HCT116 (cell line): ENCODE measurements around the gene ZFR2. TPM values are rescaled to one million over a fixed set of nuclear protein-coding genes. Genes with fewer than 3 reads are reported as not detected.

Experiments
- ATAC-seq: fragments of 200-7000 bp; cut with Tn5 transposase; 2 replicates; pipeline ENCODE4 v1.9.1; 2020; ENCODE audit warnings: mild to moderate bottlenecking, moderate library complexity
- BruUV-seq: library from RNA; stranded (reverse); fragments of 400-500 nt; replicated peaks from 2 replicates; lab custom pipeline; 2021; lab: Mats Ljungman, UMichigan
- CTCF ChIA-PET: fragments of 300-600 bp; sonication (Branson Sonifier 250); formaldehyde crosslinking; loops from one replicate; lab custom pipeline; 2021; ENCODE audit warnings: antibody characterized with exemption; lab: Charles Lee
- POLR2A ChIA-PET: fragments of 300-600, 350-600 bp; sonication (Branson Sonifier 250); formaldehyde crosslinking; loops from one replicate; lab custom pipeline; 2021; ENCODE audit warnings: antibody characterized with exemption; lab: Charles Lee
- RAD21 ChIA-PET, 2 experiments: fragments of 300-600 bp; sonication (Branson Sonifier 250); formaldehyde crosslinking; loops; one replicate each; lab custom pipeline; 2023; ENCODE audit warnings: low total read pairs in 2 of 2; ENCODE audit not compliant: uncharacterized antibody in 2 of 2, unreplicated experiment in 2 of 2, low non-redundant PET in 1 of 2; lab: Charles Lee
- DNase-seq: peaks from one replicate; pipeline ENCODE4 v3.0.0-alpha.2; 2010; ENCODE audit warnings: low read depth, low spot score
- H2AFZ ChIP-seq: fragments of 200-600 bp; shearing (Covaris generic), sonication (generic); 2 replicates; pipeline ENCODE4 v1.6.1; 2017; ENCODE audit warnings: low read depth, mixed run types, mixed read lengths, antibody characterized with exemption, low read length; ENCODE audit not compliant: poor library complexity, severe bottlenecking
- H3K27ac ChIP-seq: 2 replicates; pipeline ENCODE4 v1.5.1; 2012; ENCODE audit warnings: low read depth, low read length
- H3K27me3 ChIP-seq: fragments of 200-600 bp; sonication (generic); 2 replicates; pipeline ENCODE4 v1.6.1; 2016; ENCODE audit warnings: mixed run types, low read length, mixed read lengths; ENCODE audit not compliant: insufficient read depth
- H3K36me3 ChIP-seq, 2 experiments: fragments of 200-500 bp in 1 of 2; fragments of 200-600 bp in 1 of 2; sonication (Bioruptor generic) in 1 of 2; sonication (generic) in 1 of 2; 2 replicates each; pipeline versions ENCODE4 v1.5.1 to v1.6.1; 2014 to 2016; ENCODE audit warnings: low read length in 2 of 2, inconsistent platforms in 1 of 2, mixed read lengths in 1 of 2, mixed run types in 1 of 2; ENCODE audit not compliant: insufficient read depth in 2 of 2, control insufficient read depth in 1 of 2
- H3K4me1 ChIP-seq, 2 experiments: fragments of 200-600 bp in 1 of 2; sonication (generic) in 1 of 2; 2 replicates each; pipeline versions ENCODE4 v1.5.1 to v1.6.1; 2012 to 2017; ENCODE audit warnings: low read length in 2 of 2, inconsistent platforms in 1 of 2, mild to moderate bottlenecking in 1 of 2, mixed read lengths in 1 of 2, mixed run types in 1 of 2, moderate library complexity in 1 of 2; ENCODE audit not compliant: insufficient read depth in 2 of 2, control insufficient read depth in 1 of 2
- H3K4me2 ChIP-seq: fragments of 200-600 bp; sonication (generic); 2 replicates; pipeline ENCODE4 v1.6.1; 2017; ENCODE audit warnings: mixed run types, low read length, mixed read lengths
- H3K4me3 ChIP-seq, 2 experiments: fragments of 200-600 bp in 1 of 2; sonication (generic) in 1 of 2; replicated peaks in 1 of 2; 2 replicates each; pipeline ENCODE4 v1.5.1; 2011 to 2016; ENCODE audit warnings: low read length in 2 of 2, control low read depth in 1 of 2, low read depth in 1 of 2, mild to moderate bottlenecking in 1 of 2, mixed read lengths in 1 of 2, mixed run types in 1 of 2
- H3K79me2 ChIP-seq: fragments of 200-600 bp; sonication (generic); 2 replicates; pipeline ENCODE4 v1.6.1; 2017; ENCODE audit warnings: mild to moderate bottlenecking, mixed run types, low read length, moderate library complexity, mixed read lengths; ENCODE audit not compliant: insufficient read depth
- H3K9ac ChIP-seq: fragments of 200-600 bp; sonication (generic); 2 replicates; pipeline ENCODE4 v1.6.1; 2016; ENCODE audit warnings: low read length, mixed read lengths
- H3K9me2 ChIP-seq: fragments of 200-600 bp; sonication (generic), shearing (Covaris generic); 2 replicates; pipeline ENCODE4 v1.6.1; 2017; ENCODE audit warnings: mixed run types, mild to moderate bottlenecking, moderate library complexity; ENCODE audit not compliant: insufficient read depth
- H3K9me3 ChIP-seq, 2 experiments: fragments of 200-500 bp in 1 of 2; fragments of 200-600 bp in 1 of 2; sonication (Bioruptor generic) in 1 of 2; sonication (generic) in 1 of 2; 2 replicates each; pipeline ENCODE4 v1.6.1; 2014 to 2017; ENCODE audit warnings: low read length in 2 of 2, mixed read lengths in 2 of 2, inconsistent platforms in 1 of 2, low read depth in 1 of 2, mild to moderate bottlenecking in 1 of 2, mixed run types in 1 of 2, moderate library complexity in 1 of 2; ENCODE audit not compliant: control insufficient read depth in 1 of 2, insufficient read depth in 1 of 2
- H4K20me1 ChIP-seq: fragments of 200-600 bp; sonication (generic), shearing (Covaris generic); 2 replicates; pipeline ENCODE4 v1.6.1; 2017; ENCODE audit warnings: mixed run types, mild to moderate bottlenecking, moderate library complexity; ENCODE audit not compliant: insufficient read depth
- CBX3 ChIP-seq: IDR thresholded peaks from 2 replicates; pipeline ENCODE4 v1.6.1; 2012; ENCODE audit warnings: low read depth
- CEBPB ChIP-seq: IDR thresholded peaks from 2 replicates; pipeline ENCODE4 v1.6.1; 2012; ENCODE audit warnings: low read depth
- EGR1 ChIP-seq: IDR thresholded peaks from 2 replicates; pipeline ENCODE4 v1.6.1; 2012; ENCODE audit warnings: low read depth
- EZH2 ChIP-seq: fragments of 200-600 bp; sonication (generic); IDR thresholded peaks from 2 replicates; pipeline ENCODE4 v1.6.1; 2017; ENCODE audit warnings: antibody characterized with exemption, mixed run types
- EZH2phosphoT487 ChIP-seq: fragments of 200-600 bp; IDR thresholded peaks from 2 replicates; pipeline ENCODE4 v1.6.1; 2018; ENCODE audit warnings: antibody characterized with exemption, borderline replicate concordance
- FOSL1 ChIP-seq: IDR thresholded peaks from 2 replicates; pipeline ENCODE4 v1.6.1; 2012; ENCODE audit warnings: low read depth
- JUND ChIP-seq: IDR thresholded peaks from 2 replicates; pipeline ENCODE4 v1.6.1; 2012
- POLR2AphosphoS5 ChIP-seq: IDR thresholded peaks from 2 replicates; pipeline ENCODE4 v1.6.1; 2011; ENCODE audit warnings: mild to moderate bottlenecking, low read depth, low read length, moderate library complexity
- RAD21 ChIP-seq: IDR thresholded peaks from 2 replicates; pipeline ENCODE4 v1.6.1; 2012; ENCODE audit warnings: low read depth, mild to moderate bottlenecking
- REST ChIP-seq: IDR thresholded peaks from 2 replicates; pipeline ENCODE4 v1.6.1; 2012; ENCODE audit warnings: low read depth
- SIN3A ChIP-seq: IDR thresholded peaks from 2 replicates; pipeline ENCODE4 v1.6.1; 2012; ENCODE audit warnings: low read depth
- SP1 ChIP-seq: IDR thresholded peaks from 2 replicates; pipeline ENCODE4 v1.6.1; 2012; ENCODE audit warnings: low read depth
- SRF ChIP-seq: IDR thresholded peaks from 2 replicates; pipeline ENCODE4 v1.6.1; 2012; ENCODE audit warnings: low read depth
- TCF7L2 ChIP-seq: IDR thresholded peaks from 2 replicates; pipeline ENCODE4 v1.7.0; 2011; ENCODE audit warnings: borderline replicate concordance, inconsistent platforms; ENCODE audit not compliant: insufficient read depth, insufficient read length; ENCODE audit errors: extremely low read depth
- YY1 ChIP-seq: IDR thresholded peaks from 2 replicates; pipeline ENCODE4 v1.6.1; 2011; ENCODE audit warnings: low read length, low read depth, moderate library complexity, mild to moderate bottlenecking; ENCODE audit not compliant: insufficient replicate concordance; ENCODE audit errors: extremely low read depth
- ZBTB33 ChIP-seq: IDR thresholded peaks from 2 replicates; pipeline ENCODE4 v1.6.1; 2011; ENCODE audit warnings: mild to moderate bottlenecking, low read length, moderate library complexity; ENCODE audit not compliant: insufficient replicate concordance; ENCODE audit errors: extremely low read depth
- ZNF274 ChIP-seq: fragments of 200-500 bp; sonication (Bioruptor generic); IDR thresholded peaks from 2 replicates; pipeline ENCODE4 v1.6.1; 2014; ENCODE audit warnings: mild to moderate bottlenecking, low read depth, low read length, inconsistent platforms
- intact Hi-C: fragments of 100-400 bp; cut with micrococcal nuclease; formaldehyde crosslinking; loops from 2 replicates; pipeline ENCODE4 v1.10.0; 2022
- total RNA-seq: library from RNA; stranded (reverse); gene quantifications from one replicate; pipeline ENCODE4 v1.2.1, GENCODE V29; 2021; ENCODE audit not compliant: unreplicated experiment

The ZFR2 gene
- total RNA-seq, 1 experiment from 2014 or later: 0.34 TPM

- Histone ChIP-seq H2AFZ (no peak overlapping the region), H3K36me3 (no peaks in the 10 kb centered on the region), H3K27ac (no peak overlapping the region), H3K9me3 (no peaks in the 10 kb centered on the region), H3K4me2 (no peak overlapping the region), H4K20me1 (no peaks in the 10 kb centered on the region), H3K9me2 (no peaks in the 10 kb centered on the region), H3K4me1 (no peaks in the 10 kb centered on the region), H3K79me2 (no peaks in the 10 kb centered on the region), H3K27me3 (no peaks in the 10 kb centered on the region), H3K4me3 (no peak overlapping the region), H3K9ac (no peak overlapping the region)
- BruUV-seq: no TSS peak
- intact Hi-C loops: no loop called here
- ATAC-seq (no peak), DNase-seq (no peak)
- RAD21 ChIA-PET: no interaction called here
- TF ChIP-seq EZH2: no peak
- no peak for TF ChIP-seq CBX3
- TF ChIP-seq SRF: no peak
- no peak for TF ChIP-seq JUND
- POLR2A ChIA-PET: no interaction called here
- CTCF ChIA-PET: no interaction called here
Measured at GRCh38 chr19:3790941-3791340, 77.9 kb downstream of the ZFR2 start.

- Histone ChIP-seq H3K9me2 (no peaks in the 10 kb centered on the region), H3K4me3 (no peak overlapping the region), H3K27ac (no peak overlapping the region), H3K9ac (no peak overlapping the region), H3K9me3 (no peaks in the 10 kb centered on the region), H3K27me3 (no peaks in the 10 kb centered on the region), H2AFZ (no peak overlapping the region), H3K79me2 (no peaks in the 10 kb centered on the region), H3K4me1 (no peaks in the 10 kb centered on the region), H4K20me1 (no peaks in the 10 kb centered on the region), H3K36me3 (no peaks in the 10 kb centered on the region), H3K4me2 (no peak overlapping the region)
- ChIA-PET CTCF (no interaction called here), RAD21 (no interaction called here), POLR2A (no interaction called here)
- intact Hi-C loops: no loop called here
- BruUV-seq: no TSS peak
- DNase-seq (no peak), ATAC-seq (no peak)
- TF ChIP-seq EZH2phosphoT487: no peak
- no peak for TF ChIP-seq CBX3
- TF ChIP-seq YY1: no peak
- no peak for TF ChIP-seq REST
- no peak for TF ChIP-seq EZH2
- no peak for TF ChIP-seq FOSL1
- TF ChIP-seq ZNF274: no peak
- no peak for TF ChIP-seq JUND
- no peak for TF ChIP-seq POLR2AphosphoS5
- TF ChIP-seq SP1: no peak
- TF ChIP-seq RAD21: no peak
- no peak for TF ChIP-seq TCF7L2
- no peak for TF ChIP-seq ZBTB33
- no peak for TF ChIP-seq CEBPB
- TF ChIP-seq SIN3A: no peak
- no peak for TF ChIP-seq EGR1
Measured at GRCh38 chr19:3790209-3790734, 78.6 kb downstream of the ZFR2 start.
